ENCODE results near the gene PAX2. TPM values are rescaled to one million over a fixed set of nuclear protein-coding genes. Genes with fewer than 3 reads are reported as not detected.

The PAX2 gene
- total and polyA plus RNA-seq, 2 of the 13 experiments (the other 11 are each of a cell fraction or from before 2014, with no cell fraction given): not detected

- no peak for TF ChIP-seq ZNF704 (CRISPR knock-in tag; IDR thresholded peaks at IDR 0.05; ENCODE audit: borderline replicate concordance)
- no peak for TF ChIP-seq KLF13 (CRISPR knock-in tag; IDR thresholded peaks at IDR 0.05)
- TF ChIP-seq LBX2 (CRISPR knock-in tag; IDR thresholded peaks at IDR 0.05; ENCODE audit: borderline replicate concordance): no peak
- TF ChIP-seq ZNF160 (CRISPR knock-in tag; IDR thresholded peaks at IDR 0.05): no peak
- no peak for TF ChIP-seq ZHX2 (IDR thresholded peaks at IDR 0.05; ENCODE audit: low read depth)
- TF ChIP-seq ZHX2 (CRISPR knock-in tag; IDR thresholded peaks at IDR 0.05; ENCODE audit: borderline replicate concordance): no peak
- TF ChIP-seq ZNF280D (CRISPR knock-in tag; IDR thresholded peaks at IDR 0.05): peak; percentile 39; the same call in 1 of the 2 replicates
- no peak for TF ChIP-seq MAFF (IDR thresholded peaks at IDR 0.05; ENCODE audit: low read depth, low read length)
- TF ChIP-seq ZNF326 (CRISPR knock-in tag; IDR thresholded peaks at IDR 0.05; ENCODE audit: borderline replicate concordance): no peak
- TF ChIP-seq TRAFD1 (CRISPR knock-in tag; IDR thresholded peaks at IDR 0.05; ENCODE audit: borderline replicate concordance): peak; percentile 63; the same call in 1 of the 2 replicates
- no peak for TF ChIP-seq E2F5 (CRISPR knock-in tag; conservative IDR thresholded peaks at IDR 0.05)
- no peak for TF ChIP-seq ZBTB20 (CRISPR knock-in tag; IDR thresholded peaks at IDR 0.05; ENCODE audit: borderline replicate concordance, low read depth)
- TF ChIP-seq KLF16 (CRISPR knock-in tag; IDR thresholded peaks at IDR 0.05): no peak
- no peak for TF ChIP-seq IRX3 (CRISPR knock-in tag; IDR thresholded peaks at IDR 0.05; ENCODE audit: borderline replicate concordance, low read depth)
- TF ChIP-seq ZNF329 (CRISPR knock-in tag; IDR thresholded peaks at IDR 0.05; ENCODE audit: low read depth): no peak
These were observed 133.0 kb downstream of the PAX2 start (continued) for GRCh38 chr10:100878291-100878910.

Measured in HepG2 (cell line).